Nucleus accumbens (tissue), 56 donors: ENCODE results near the gene HIBADH.
"Not testable (repeated sequence)": the region's sequence is repeated elsewhere in the genome, so short reads cannot be mapped to it uniquely, and the experiment has no call there.

Experiments used
- DNase-seq, 56 donors: peaks; one replicate each; lab custom pipeline; 2025; lab: John Stamatoyannopoulos, UW

HIBADH gene

GRCh38 chr7:27518561-27519350 is 143.9 kb downstream of the HIBADH start:
- DNase-seq = no peak

- DNase-seq = no peak
Observed at GRCh38 chr7:27516421-27516820, 146.3 kb downstream of the HIBADH start.

GRCh38 chr7:27515933-27516332 is 146.8 kb downstream of the HIBADH start:
- no peak for DNase-seq

DNA sequence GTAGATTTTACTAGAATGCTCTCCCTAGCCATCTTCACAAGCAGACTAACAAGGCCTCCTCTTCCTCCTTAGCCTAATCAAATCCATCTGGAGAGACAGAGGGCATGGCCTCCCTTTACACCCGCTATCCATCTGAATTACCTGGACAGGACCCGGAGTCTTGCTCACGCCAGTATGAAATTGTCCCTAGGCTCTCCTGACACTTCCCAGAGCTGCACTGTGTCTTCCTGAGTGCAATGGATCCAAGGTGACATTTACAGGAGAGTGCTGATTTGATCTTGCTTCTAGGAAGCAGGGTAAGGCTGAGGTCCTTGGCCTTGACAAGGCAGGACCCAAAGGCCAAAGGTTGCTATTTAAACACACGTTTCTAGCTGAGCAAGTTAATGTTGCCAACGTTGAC is 147.8 kb downstream of the HIBADH start:
- DNase-seq = no peak

DNA sequence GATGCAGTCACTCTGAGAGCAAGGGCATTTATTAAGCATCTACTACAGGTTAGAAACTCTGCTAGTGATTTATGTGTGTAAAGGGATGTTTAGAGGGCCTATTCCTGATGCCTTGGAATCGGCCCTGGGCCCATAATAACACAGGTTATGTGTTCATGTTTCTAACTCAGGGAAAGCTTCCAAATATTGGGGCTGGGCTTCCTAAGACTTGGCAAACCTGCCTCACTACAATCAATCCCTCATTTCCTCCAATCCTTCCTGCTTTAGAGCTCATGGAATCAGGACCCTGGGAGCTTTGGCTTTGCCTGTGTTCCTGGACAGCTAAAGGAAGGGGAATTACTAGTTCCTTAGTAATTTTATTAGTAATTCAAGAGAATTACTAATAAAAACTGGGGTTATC is 148.8 kb downstream of the HIBADH start:
- no peak for DNase-seq

GRCh38 chr7:27511370-27511769 is 151.3 kb downstream of the HIBADH start:
- DNase-seq = not testable (repeated sequence)

DNA sequence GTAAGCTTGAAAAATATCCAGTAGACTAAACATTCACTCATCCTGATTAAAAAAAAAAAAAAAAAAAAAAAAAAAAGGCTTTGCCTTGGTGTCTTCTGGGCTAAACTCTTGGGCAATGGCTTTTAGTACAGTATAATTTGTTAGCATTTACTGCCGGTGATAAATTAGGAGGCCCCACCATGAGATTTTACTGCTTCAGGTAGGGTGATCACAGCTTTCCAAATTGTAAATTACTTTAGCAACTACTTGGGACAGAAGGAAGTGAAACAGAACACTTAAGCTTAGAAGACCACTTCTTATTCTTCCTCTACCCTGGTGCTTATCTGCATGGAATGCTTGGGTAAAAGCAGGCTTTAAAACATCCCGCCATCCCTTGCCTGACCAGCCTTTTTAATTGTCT is 152.1 kb downstream of the HIBADH start:
- no peak for DNase-seq

GRCh38 chr7:27501879-27502278 is 160.8 kb downstream of the HIBADH start:
- DNase-seq = not testable (repeated sequence)

DNA sequence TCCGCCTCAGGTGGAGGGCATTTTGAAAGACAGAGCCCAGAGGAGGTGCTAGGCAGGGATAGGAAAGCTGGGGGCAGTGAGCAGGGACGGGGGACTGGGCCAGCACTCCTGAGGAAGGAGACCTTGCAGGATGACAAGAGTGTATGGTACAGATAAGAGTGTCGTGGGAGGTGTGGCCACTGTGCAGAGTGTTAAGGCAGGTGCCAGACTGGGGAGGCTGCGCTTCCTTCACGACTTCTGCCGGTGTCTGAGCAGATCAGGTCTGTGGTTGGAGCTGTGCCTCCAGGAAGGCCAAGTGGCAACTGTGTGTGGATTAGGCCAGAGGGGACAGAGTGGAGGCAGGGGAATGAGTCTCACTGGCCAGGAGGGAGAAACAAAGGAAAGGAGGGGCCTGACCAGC is 161.7 kb downstream of the HIBADH start:
- DNase-seq = no peak

DNA sequence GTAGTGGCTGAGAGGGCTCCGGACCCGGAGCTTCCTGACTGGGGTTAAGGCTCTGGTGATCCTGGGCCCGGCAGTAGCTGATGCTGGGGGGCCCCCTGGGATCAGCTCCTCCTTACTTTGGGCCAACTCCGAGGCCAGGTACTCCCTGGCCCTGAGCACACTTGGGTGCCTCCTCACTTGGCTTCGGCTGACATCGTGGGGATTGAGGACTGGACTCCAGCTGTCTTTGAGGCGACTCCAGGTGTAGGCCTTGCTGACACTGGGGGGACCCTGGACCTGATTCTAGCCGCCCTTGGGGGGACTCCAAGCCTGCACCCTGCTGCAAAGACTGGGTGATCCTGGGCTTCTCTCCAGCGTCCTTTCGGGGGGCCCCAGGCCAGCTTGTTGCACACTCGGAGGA is 170.5 kb downstream of the HIBADH start:
- no peak for DNase-seq

GRCh38 chr7:27491534-27491933 is 171.1 kb downstream of the HIBADH start:
- no peak for DNase-seq

DNA sequence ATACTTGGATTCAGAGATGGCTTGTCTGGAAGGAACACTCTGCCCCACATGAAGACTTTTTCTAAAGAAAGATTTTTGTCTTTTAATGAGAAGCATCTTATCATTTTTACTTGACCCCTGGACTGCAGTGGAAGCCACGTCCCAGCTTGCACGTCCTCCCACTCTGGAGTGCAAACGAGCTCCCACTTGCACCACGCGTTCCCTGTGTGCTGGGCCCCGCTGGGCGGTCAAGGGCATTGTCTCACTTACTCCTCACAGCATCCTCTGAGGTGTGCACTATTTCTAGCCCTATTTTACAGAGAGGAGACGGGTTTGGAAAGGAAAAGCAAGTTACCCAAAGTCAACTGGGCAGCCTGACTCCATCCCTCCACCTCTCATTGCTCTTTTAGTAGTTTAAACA is 175.2 kb downstream of the HIBADH start:
- DNase-seq = no peak

- DNase-seq = no peak
Observed at GRCh38 chr7:27484451-27484850, 178.2 kb downstream of the HIBADH start.

DNA sequence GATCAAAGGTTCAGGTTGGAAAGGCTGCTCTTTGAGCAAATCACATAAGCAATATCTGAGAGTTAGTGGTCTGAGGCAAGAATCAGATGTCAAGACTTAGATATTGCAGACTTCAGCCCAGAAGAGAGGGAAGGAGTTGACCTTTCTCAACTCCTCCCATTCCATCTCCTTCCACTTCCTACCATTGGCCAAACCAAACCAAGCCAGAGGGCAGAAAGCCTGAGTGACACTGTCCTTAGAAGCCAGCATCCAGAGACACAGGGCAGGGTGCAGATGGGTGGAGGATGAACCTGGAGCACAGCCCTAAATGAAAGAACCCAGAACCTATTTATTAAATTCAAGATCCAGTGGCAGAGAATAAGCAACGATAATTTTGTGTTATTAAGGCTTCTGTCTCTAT is 180.5 kb downstream of the HIBADH start:
- no peak for DNase-seq

GRCh38 chr7:27478556-27478955 is 184.1 kb downstream of the HIBADH start:
- DNase-seq = no peak

DNA sequence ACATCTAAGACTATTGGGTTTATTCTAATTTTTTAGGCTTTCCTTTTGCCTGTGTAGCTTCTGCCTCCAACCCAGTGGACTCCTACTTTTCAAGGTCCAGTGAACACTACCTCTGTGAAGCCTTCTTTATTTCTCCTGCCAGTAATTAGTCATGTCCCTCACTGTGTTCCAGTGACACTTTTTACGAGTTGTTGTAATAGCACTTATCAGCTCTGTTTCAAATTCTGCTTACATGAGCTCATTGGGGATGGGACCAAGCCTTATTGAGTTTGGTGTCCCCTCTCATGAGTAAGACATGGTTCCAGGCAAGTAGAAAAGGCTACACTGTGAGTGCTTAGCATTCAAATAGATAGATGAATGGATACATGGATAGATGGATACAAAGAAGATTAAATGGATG is 184.6 kb downstream of the HIBADH start:
- no peak for DNase-seq

DNA sequence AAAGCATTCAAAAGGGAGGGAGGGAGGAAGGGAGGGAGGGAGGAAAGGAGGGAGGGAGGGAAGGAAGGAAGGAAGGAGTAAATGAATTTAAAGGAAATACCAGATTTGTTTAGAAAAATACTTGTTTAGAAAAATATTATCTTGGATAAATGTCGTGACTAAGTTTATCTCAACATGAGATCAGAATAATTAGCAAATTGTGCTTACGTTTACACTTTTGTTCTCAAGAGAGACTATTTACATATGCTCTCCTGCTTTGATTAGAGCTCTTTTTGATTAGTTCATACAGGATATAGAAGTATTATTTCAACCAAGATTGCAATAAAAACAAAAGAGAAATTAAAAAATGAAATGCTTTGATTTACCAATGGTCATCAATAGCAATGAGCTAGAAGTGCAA is 186.2 kb downstream of the HIBADH start:
- DNase-seq = no peak
